HG03354 (cell line): ENCODE measurements around the gene FAM168A.

Source experiments
- ATAC-seq: cut with Tn5 transposase; IDR thresholded peaks from one replicate; pipeline ENCODE4 v1.9.1; 2021; ENCODE audit warnings: mild to moderate bottlenecking; ENCODE audit not compliant: unreplicated experiment, poor library complexity, severe bottlenecking

FAM168A gene

DNA sequence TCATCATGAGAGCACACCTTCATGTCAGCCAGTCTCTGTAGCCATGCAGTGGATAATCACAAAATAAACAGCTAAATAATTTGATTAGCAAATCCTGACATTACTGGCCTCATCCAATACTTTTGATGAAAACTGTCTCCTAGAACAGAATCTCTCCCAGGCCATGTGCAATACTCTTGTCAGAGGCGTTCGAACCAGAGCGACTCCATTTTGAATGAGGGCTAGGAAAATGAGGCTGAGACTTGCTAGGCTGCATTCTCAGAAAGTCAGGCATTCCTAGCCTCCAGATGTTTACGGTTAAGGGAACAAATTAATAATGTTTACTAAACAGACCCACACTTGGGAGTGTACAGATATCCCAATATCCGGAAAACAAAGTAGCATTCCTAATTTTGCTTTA lies 69.9 kb downstream of the FAM168A start:
- ATAC-seq = no peak

DNA sequence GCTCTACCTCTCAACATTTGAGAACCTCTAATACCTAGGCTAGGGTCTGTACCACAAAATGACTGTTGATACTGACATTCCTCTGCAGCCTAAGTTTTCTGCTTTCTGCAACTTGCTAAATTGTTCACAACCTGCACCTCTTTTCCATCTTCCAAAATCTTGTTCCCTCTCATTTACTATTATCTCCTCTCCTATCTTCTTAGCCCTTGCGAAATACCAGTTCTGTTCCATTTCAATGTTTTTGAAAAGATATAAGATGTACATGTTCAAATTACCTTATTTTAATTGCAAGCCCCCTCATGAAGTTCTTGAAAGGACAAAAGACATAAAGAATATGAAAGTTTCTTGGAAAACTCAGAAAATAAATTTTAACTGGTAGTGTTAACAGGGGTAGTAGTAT lies 72.3 kb downstream of the FAM168A start:
- ATAC-seq = no peak

DNA sequence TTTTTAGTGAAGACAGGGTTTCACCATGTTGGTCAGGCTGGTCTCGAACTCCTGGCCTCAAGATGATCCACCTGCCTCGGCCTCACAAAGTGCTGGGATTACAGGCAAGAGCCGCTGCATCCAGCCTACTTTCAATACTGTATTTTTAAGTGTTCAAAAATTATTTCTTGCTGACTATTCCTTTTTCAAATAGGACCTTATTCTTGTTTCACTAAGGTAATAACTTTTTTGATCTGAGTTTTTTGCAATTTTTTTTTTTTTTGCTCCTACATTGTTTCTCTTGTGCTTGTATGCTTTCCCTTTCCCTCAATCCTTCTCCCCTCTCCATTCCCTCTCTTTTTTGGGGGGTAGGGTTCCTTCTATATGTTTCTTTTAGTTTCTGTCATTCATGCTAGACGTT lies 73.1 kb downstream of the FAM168A start:
- ATAC-seq = no peak

DNA sequence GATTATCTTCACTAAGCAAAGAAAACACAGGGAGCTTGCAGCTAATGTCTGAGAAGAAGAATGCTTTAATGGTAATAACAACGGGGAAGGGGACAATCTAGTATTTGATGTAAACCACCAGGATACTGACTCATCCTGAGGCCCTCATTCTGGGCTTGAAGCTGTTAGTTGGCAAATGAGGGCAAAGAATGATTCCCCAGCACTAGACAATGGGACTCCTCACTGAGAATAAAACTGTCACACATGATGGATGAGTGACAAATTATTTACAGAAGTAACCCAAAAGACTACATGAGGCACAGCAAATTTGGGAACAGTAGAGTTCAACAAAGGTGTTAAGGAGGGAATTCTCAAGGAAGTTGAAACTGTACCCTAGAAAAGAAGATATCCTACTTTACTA lies 76.3 kb downstream of the FAM168A start:
- ATAC-seq = no peak

DNA sequence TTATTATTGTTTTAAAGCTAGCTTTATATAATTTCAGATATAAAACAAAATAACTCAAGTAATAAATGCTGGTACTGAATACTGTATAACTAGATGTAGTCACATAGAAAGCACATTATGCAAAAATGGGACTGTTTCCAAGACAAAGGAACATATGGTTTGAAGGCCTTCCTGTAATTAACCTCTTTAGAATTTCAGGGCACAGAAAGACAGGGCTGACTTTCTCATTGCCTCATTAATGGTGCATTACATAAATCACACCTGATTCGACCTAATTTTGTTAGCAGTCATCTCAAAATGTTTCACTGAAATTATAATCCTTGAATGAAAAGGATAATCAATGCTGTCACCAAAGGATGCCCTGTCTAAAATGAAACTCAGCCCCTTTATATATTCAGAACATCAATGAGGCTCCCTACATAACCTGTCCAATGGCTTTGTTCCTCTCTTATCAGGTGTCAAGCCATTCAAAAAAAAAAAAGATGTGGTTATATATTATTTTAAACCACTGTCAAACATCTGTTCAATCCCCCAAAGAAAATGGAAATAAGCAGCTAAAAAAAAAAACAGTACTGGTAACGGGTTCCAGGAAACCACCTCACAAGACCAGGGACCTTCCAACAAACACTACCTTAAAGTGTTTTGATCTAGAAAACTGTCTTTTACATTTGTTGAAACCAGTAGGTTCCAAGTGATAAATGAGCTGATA lies 77.4 kb downstream of the FAM168A start:
- no peak for ATAC-seq

DNA sequence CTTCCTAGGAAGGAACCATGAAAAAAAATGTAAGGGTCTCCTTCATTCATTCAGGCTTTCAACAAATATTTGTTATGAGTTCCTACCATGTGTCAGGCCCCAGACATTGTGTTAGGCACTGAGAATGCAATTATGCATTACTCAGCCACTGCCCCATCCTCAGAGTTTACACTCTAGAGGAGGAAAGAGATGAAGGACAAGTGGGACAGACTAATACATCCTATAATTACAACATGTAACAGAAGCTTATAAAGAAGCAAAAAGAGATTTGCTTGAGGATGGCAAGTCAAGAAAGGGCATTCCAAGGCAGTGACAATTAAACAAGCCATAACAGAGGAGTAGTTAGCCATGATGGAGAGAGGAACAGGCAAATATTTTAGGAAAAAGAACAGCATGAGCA lies 78.6 kb downstream of the FAM168A start:
- no peak for ATAC-seq

DNA sequence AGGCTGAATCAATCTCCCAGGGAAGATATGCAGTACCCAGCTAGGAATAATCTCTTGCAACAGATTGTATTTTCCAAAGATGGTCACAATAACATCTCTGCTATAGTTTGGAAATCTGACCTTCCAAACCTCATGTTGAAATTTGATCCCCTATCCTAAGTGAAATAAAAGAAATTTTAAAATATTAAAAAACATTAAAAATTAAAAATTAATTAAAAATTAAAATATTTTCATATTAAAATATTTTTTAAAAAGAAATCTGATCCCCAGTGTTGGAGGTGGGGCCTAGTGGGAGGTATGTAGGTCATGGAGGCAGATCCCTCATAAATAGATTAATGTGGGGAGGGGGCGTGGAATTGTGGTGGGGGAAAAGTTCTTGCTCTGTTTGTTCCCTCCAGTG lies 79.7 kb downstream of the FAM168A start:
- no peak for ATAC-seq

DNA sequence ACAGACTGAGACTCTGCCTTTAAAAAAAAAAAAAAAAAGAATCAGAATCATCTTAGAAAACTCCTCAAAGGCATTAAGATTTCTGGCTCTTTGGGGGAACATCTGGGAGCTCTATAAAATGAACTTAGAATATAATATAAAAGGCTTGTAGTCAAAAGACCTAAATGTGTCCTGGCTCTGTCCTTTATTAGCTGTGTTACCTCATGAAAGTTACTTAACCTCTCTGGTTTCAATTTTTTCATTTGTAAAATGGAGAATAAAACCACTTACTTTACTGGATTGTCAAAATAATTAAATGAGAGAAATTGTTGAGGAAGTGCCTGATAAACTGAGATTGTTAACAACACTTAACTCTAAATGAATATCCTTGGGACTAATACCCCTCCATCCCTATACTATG lies 81.8 kb downstream of the FAM168A start:
- no peak for ATAC-seq

DNA sequence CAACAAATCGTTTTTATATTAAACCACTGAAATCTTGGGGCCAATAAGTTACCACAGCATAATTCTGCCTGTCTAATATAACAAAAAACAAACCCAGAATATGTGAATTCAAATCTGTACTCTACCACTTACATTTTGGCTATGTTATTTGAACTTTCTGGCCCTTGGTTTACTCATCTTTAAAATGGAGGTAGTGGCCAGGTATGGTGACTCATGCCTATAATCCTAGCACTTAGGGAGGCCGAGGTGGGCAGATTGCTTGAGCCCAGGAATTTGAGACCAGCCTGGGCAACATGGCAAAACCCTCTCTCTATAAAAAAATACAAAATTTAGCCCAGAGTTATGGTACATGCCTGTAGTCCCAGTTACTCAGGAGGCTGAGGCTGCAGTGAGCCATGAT lies 84.2 kb downstream of the FAM168A start:
- ATAC-seq = no peak

DNA sequence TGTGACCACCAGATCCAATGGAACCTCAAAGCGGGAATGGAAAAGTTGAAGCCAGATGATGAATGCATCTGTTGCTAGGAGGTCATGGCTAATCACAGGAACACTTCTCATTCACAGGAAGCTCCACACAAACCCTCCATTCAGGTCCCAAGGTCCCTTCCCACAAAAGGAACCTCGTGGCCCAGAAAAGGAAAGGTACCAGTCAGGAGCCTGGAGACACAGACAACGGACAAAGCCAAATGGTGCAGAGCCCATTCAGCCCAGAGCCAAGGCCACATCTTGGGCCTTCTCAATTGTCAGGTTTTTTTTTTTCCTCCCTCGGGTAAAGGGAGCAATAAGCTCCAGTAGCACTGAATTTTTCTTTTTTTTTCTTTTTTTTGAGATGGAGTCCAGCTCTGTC lies 87.0 kb downstream of the FAM168A start:
- no peak for ATAC-seq

DNA sequence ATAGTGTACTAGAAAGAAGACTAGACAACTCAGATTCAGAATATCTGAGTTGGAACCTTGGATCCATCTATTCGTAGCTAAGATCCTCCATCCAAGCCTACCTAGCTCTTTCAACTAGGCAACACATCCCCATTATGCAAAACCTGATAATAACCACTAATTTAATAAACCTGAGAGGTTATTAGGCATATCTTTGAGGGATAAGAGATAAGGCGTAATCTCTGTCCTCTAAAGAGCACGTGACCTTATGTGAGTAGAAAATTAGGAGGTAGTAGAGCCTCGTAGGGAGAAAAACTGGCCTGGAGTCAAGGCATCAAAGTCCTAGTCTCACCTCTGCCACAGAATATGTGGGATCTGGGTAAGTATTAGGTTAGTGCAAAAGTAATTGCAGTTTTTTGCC lies 87.8 kb downstream of the FAM168A start:
- ATAC-seq = no peak

DNA sequence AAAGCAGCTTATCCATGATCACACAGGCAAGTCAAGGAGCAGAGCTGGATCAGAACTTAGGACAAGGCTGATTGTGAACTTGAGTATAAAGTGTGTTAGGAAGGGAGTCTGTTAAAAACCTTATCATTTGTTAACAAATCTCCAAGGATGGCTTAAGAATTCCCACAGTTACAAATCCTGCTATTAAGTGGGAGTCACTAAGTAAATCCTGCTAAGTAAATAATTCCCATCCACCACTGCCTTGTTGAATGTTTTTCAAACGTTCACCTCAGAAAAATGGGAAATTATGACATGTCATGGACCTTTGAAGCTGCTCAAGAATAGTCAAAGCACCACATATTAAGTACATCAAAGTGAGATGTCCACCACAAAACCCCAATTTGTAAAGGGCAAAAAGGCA lies 88.7 kb downstream of the FAM168A start:
- ATAC-seq = no peak

DNA sequence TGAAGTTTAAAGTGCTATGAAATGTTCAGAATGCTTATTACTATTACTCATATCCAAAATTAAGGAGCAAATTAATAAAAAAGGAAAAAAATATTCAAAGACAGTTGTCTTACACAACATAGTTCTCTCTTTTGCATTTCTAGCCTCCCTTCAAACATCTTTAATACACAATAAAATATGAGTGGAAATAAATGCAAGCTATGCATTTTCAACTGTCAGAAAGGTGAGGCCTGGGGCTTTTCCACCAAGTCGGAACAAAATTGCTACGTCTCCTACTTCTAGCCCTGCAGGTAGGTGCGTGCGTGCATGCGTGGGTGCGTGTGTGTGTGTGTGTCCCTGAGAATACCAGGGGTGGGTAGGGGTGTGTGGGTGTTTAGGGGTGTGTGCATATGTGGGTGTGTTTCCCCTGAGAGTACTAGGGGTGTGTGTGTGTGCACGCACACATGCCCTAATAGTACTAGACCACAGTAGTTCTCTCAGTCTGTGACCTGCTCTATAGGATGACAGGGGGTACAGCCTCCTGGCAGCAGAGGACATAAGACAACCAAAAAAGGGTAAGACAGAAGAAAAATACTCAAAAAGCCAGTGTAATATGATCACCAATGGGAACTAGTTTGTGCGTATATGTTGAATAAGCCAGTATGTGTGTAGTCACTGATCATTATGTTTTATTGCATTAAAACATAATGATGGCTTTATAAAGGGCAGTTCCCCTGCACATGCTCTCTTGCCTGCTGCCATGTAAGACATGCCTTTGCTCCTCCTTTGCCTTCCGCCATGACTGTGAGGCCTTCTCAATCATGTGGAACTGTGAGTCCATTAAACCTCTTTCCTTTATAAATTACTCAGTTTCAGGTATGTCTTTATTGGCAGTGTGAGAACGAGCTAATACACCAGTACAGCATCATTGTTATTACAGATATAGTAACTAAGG lies 89.4 kb downstream of the FAM168A start:
- ATAC-seq = no peak

DNA sequence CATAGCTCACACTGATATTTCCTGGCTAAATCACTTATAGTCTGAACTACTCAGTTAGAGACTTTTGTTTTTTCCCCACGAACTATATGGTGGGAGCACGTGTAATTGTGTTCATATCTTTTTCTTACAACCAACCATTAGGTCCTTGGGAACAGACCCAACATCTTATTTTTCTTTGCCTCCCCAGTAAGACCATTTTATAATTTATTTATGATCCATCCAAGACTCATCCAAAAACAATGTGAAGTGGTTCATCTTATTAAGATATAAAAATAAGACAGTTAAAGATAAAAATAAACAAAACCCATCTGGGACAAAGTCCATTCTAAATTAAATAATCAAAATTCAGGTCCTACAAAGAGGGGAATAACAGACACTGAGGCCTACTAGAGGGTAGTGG lies 90.8 kb downstream of the FAM168A start:
- ATAC-seq = no peak

DNA sequence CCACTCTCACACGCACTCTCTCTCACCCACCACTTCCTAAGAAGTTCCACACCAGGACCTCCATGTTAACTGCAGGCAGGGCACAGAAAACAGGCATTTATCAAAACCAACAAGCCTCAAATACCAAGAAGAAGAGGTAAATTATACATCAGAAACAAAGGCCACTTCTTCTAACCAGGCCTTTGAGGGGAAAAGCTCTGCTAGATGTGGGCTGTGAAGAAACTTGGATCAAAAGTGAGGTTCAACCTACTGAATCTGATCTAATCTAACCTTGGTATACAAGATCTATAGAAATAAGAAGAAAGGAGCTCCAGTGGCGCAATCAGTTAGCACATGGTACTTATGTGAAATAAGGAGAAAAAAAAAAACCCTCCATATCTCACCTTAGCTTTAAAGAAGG lies 91.9 kb downstream of the FAM168A start:
- no peak for ATAC-seq

DNA sequence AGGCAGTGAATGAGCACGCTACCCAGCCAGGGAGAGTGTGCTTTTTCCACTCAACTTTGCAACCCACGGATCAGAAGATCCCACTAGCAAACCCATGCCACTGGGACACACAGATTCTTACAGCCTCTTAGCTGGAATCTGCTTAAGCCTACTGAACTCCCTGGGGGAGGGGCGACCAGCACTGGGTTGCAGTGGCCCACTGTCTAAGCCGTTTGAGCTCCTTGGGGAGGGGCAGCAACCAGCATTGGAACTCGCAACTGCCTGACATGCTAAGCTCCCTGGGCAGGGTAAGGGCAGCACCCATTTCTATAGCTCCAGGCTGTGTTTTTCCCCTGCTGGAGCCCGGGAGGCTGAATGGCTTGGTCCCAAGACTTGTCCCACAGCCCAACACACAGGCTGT lies 99.6 kb downstream of the FAM168A start:
- ATAC-seq = no peak

DNA sequence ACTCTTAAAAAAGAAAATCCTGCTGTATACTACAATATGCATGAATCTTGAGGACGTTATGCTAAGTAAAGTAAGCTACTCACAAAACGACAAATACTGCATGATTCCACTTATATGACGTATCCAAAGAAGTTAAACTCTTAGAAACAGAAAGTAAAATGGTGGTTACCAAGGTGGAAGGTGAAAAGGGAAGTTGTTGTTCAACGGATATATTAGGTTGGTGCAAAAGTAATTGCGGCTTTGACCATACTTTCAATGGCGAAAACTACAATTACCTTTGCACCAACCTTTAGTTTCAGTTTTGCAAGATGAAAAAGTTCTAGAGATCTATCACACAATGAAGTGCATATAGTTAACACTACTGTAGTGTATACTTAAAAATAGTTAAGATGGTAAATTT lies 101.8 kb downstream of the FAM168A start:
- no peak for ATAC-seq

DNA sequence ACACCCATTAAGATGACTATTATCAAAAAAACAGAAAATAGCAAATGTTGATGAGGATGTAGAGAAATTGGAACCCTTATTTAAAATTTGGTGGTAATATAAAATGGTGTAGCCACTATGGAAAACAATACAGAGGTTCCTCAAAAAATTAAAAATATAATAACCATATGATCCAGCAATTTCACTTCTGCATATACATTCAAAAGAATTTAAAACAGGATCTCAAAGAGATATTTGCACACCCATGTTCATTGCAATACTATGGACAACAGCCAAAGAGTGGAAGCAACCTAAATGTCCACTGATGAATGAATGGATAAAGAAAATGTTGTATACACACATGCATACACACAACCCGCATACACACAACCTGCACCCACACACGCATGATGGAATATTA lies 102.2 kb downstream of the FAM168A start:
- ATAC-seq = no peak

DNA sequence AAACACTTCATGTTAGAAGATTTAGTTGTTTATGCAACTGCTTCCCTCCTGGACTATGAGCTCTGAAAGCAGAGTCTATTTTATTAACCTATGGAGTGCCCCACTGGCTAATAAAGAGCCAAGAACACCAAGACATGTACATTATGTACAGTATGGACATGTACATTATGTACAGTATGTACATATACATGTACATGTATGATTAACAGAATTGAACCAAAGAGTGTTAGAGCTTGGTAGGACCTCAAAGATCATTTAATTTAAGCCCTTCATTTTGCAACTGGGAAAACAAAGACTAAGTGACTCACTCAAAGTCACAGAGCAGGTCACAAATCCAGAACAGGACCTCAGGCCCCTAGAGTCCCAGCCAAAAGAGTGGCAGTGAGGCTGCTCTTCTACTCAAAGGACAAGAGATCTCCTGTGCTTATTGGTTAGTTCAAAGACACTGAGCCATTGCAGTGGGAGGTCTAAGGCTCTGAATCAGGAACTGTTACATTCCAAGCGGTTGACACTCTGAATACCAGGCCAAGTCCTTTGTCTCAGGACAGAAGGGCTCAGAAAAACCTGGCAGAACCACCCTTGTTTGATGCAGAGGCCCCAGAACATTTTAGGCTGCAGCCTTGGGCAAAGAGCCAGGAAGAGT lies 103.8 kb downstream of the FAM168A start:
- no peak for ATAC-seq

DNA sequence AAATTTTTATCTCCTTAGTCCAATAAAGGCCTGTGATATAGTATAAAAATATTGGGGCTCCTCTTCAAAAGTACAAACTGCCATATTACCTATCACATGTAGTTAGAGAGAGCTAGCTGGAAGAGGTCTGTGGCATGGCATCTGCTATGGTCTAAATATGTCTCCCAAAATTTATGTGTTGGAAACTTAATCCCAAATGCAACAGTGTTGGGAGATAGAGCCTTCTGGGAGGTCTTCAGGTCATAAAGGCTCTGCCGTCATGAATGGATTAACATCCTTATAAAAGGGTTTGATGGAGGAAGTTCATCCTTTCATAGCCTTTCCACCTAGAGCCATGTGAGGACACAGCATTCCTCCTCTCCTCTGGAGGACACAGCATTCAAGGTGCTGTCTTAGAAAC lies 116.3 kb downstream of the FAM168A start:
- no peak for ATAC-seq

DNA sequence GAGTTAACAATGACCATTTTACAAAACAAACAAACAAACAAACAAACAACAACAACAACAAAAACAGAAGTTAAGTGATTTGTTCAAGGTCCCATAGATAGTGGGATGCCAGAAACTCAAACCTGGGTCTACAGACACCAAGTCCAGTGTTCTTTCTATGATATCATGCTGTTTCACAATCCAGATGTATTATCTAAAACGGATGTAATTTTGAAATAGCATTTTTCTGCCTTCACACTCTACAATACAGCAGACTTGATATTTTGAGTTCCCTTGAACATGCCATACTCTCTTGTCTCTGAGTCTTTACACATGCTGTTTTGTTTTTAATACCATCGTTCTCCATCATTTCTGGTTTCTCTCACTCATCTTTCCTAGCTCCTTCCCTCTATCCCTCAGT lies 117.2 kb downstream of the FAM168A start:
- ATAC-seq = no peak
